ENCODE data around the gene EML2.

EML2 gene

GRCh38 chr19:45587873-45588272 is 51.3 kb downstream of the EML2 start:
- no peak for DNase-seq (ENCODE audit: low read depth)

GRCh38 chr19:45585158-45585577 is 54.0 kb downstream of the EML2 start:
- no peak for DNase-seq (ENCODE audit: low read depth)

GRCh38 chr19:45584332-45585157 is 54.7 kb downstream of the EML2 start, which contains the start of gene OPA3:
OPA3 (minus strand) TSS chr19:45584802; CDS start chr19:45584764, 38 bp downstream.
- peak; percentile 100 for DNase-seq (ENCODE audit: low read depth)

- DNase-seq (ENCODE audit: low read depth): no peak
These were observed 57.6 kb downstream of the EML2 start for GRCh38 chr19:45581576-45581975.

- DNase-seq (ENCODE audit: low read depth): peak; percentile 23
These were observed 60.3 kb downstream of the EML2 start for GRCh38 chr19:45578861-45579260.

- peak; percentile 72 for DNase-seq (ENCODE audit: low read depth)
These were observed 61.9 kb downstream of the EML2 start for GRCh38 chr19:45577111-45577905.

- no peak for DNase-seq (ENCODE audit: low read depth)
These were observed 62.5 kb downstream of the EML2 start for GRCh38 chr19:45576682-45577081.

- DNase-seq (ENCODE audit: low read depth): no peak
These were observed 64.0 kb downstream of the EML2 start for GRCh38 chr19:45575216-45575615.

GRCh38 chr19:45574526-45574925 is 64.7 kb downstream of the EML2 start:
- no peak for DNase-seq (ENCODE audit: low read depth)

GRCh38 chr19:45571457-45572220 is 67.6 kb downstream of the EML2 start:
- no peak for DNase-seq (ENCODE audit: low read depth)

GRCh38 chr19:45569619-45570421 is 69.4 kb downstream of the EML2 start:
- peak; percentile 27 for DNase-seq (ENCODE audit: low read depth)

- peak; percentile 68 for DNase-seq (ENCODE audit: low read depth)
These were observed 70.5 kb downstream of the EML2 start for GRCh38 chr19:45568732-45569131.

GRCh38 chr19:45567609-45568008 is 71.6 kb downstream of the EML2 start:
- no peak for DNase-seq (ENCODE audit: low read depth)

- DNase-seq (ENCODE audit: low read depth): no peak
These were observed 74.9 kb downstream of the EML2 start for GRCh38 chr19:45564131-45564780.

GRCh38 chr19:45560686-45561085 is 78.5 kb downstream of the EML2 start:
- DNase-seq (ENCODE audit: low read depth): no peak

GRCh38 chr19:45560038-45560437 is 79.2 kb downstream of the EML2 start:
- DNase-seq (ENCODE audit: low read depth): no peak
